Keratinocyte (primary cell): ENCODE data around the gene TMPRSS6.

Experiments
- EZH2 ChIP-seq: IDR thresholded peaks from one replicate; pipeline ENCODE4 v1.6.1; 2012; ENCODE audit warnings: inconsistent platforms, mild to moderate bottlenecking, low read length, moderate library complexity
- TF ChIP-seq, protein P1 (sequence below), 3 experiments: IDR thresholded peaks in 1 of 3; conservative IDR thresholded peaks in 1 of 3; optimal IDR thresholded peaks in 1 of 3; 2 replicates in 2 of 3; 3 replicates in 1 of 3; pipeline versions ENCODE3 to v1.5.1; 2011; ENCODE audit warnings: low read length in 3 of 3, mild to moderate bottlenecking in 3 of 3, moderate library complexity in 2 of 3, control low read depth in 1 of 3, inconsistent platforms in 1 of 3; ENCODE audit not compliant: insufficient read depth in 2 of 3; ENCODE audit errors: extremely low read depth in 1 of 3

GRCh38 chr22:37126383-37126782 lies 16.9 kb upstream of the TMPRSS6 start:
- TF ChIP-seq, protein P1, sequence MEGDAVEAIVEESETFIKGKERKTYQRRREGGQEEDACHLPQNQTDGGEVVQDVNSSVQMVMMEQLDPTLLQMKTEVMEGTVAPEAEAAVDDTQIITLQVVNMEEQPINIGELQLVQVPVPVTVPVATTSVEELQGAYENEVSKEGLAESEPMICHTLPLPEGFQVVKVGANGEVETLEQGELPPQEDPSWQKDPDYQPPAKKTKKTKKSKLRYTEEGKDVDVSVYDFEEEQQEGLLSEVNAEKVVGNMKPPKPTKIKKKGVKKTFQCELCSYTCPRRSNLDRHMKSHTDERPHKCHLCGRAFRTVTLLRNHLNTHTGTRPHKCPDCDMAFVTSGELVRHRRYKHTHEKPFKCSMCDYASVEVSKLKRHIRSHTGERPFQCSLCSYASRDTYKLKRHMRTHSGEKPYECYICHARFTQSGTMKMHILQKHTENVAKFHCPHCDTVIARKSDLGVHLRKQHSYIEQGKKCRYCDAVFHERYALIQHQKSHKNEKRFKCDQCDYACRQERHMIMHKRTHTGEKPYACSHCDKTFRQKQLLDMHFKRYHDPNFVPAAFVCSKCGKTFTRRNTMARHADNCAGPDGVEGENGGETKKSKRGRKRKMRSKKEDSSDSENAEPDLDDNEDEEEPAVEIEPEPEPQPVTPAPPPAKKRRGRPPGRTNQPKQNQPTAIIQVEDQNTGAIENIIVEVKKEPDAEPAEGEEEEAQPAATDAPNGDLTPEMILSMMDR (optimal IDR thresholded peaks at IDR 0.05 in 1 of 3, IDR thresholded peaks at IDR 0.05 in 1 of 3, conservative IDR thresholded peaks at IDR 0.05 in 1 of 3; ENCODE audit: extremely low read depth in 1 of 3, insufficient read depth in 2 of 3, low read length in 3 of 3): no peak
- TF ChIP-seq EZH2: no peak
